Measurements from ENCODE around the gene BTG2.

Gene BTG2

DNA sequence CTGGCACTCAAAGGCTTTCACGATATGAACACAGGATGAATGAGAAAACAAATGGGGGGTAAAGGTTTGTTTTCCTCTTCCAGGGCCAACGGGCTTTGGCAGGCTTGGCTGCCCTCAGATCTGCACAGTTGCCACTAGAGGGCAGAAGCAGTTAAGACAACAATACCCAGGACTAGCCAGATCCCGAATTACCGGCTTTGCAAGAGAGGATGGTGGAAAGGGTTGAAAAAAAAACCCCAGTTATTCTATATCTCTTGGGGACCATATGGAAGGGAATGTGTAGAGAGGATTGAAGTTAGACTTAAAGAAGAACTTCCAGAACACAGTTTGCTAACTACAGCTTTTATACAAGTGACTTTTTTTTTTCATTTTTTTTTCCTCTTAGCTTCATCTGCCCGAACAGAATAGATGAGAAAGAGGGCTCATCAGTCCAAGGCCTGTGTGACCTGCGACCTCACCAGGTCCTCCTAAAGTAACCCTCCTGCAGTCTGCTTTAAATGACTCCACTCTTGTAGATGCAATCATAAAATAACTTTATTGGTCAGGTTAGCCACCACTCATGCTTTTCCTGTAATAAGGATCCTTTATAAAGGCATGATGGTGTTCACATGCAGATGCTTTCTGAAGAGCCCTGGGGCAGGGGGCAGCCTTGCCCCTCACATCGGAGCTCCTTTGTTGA, 34.9 kb downstream of the BTG2 start:
- peak; percentile 83 for DNase-seq (ENCODE audit: low read depth, low spot score)

GRCh38 chr1:203342192-203342940, 37.0 kb downstream of the BTG2 start:
- DNase-seq (ENCODE audit: low read depth, low spot score) = peak; percentile 82

DNA sequence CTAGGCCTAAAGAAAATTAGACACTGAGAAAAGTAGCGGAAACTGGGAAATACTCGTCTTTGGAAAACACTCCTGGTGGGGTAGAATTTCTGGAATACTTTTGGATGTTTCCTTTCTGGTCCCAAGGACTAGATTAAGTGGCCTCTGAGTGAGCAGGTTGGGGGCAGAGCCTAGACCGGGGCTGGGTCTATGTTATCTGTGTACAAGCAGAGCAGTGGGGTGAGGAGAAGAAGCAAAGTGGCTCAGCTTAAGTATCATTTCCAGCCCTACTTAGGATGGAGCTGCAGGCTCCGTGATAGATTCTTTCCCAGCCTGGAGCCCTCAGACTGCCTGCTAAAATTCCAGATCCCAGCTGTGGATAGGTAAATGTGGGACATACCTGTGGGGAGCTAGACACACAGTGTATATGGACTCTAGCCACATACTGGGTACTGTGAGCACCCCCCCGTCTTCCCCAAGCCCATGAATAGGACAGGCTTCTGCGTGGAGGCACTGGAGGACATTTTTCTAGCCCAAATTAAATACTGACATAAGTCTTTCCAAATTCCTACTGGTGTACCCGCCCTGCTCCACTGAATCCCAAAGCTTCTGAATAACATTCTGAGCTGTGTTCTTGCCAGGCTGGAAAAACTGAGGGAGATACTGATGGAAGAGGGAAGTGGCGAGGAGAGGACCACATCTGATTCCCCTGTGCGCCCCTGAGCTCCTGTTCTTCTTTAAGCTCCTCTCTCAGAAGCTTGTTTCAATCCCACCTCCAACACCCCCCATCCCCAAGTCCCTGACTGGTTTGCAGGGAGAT, 38.8 kb downstream of the BTG2 start:
- no peak for DNase-seq (ENCODE audit: low read depth, low spot score)

- DNase-seq (ENCODE audit: low read depth, low spot score) = peak; percentile 71
These were observed 40.9 kb downstream of the BTG2 start for GRCh38 chr1:203346060-203346768.

DNA sequence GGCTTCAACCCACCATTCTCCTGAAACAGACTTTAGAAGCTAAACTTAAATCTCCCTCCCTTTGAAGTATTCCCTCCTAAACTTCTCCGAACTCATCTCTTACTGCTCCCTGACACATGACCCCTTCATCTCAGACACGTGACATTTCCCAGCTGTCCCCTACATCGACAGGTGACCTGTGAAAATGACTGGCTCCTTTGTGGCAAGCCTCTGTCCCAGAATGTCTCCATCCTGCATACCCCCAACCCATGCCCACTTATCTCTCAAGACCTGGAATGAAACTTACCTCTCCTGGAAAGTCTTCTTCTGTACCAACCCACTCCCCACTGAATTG, 41.4 kb downstream of the BTG2 start:
- DNase-seq (ENCODE audit: low read depth, low spot score) = no peak

GRCh38 chr1:203349166-203349565, 43.8 kb downstream of the BTG2 start:
- DNase-seq (ENCODE audit: low read depth, low spot score) = no peak

- DNase-seq (ENCODE audit: low read depth, low spot score) = no peak
These were observed 44.6 kb downstream of the BTG2 start for GRCh38 chr1:203349773-203350524.

- DNase-seq (ENCODE audit: low read depth, low spot score) = peak; percentile 37
These were observed 45.8 kb downstream of the BTG2 start, which contains the start of gene FMOD for GRCh38 chr1:203351037-203351625. Gene FMOD, minus strand, starts transcription at chr1:203351122. Its CDS starts 2,852 bp downstream, at chr1:203348270.

DNA sequence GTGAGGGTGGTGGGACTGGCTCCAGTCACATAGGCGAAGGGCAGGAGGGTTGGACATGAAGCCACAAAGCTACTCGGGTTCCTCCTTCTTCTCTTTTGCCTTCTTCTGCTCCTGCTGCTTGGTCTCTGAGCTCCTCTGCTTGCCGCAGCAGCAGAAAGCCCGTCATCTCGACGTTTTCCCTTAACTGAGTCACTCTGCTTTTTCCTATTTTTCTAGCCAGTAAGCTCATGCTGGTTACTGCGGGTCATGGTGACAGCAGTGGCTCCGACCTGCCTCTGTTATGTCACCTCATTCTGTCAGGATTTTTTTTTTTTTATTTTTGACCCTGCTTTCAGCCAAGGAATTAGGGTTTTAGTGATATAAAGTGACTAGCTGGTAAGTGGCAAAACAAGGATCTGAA, 48.2 kb downstream of the BTG2 start:
- DNase-seq (ENCODE audit: low read depth, low spot score) = no peak

GRCh38 chr1:203354246-203354645, 48.9 kb downstream of the BTG2 start:
- no peak for DNase-seq (ENCODE audit: low read depth, low spot score)

GRCh38 chr1:203359010-203359571, 53.8 kb downstream of the BTG2 start:
- DNase-seq (ENCODE audit: low read depth, low spot score) = no peak

Data from ELF-1 (cell line).